NCI-H187 (cell line): ENCODE data around the gene ZBTB40.

Source experiments
- DNase-seq, 2 experiments: peaks; one replicate each; lab custom pipeline; 2025; lab: John Stamatoyannopoulos, UW

The ZBTB40 gene

GRCh38 chr1:22451702-22452480, at the start of gene ZBTB40:
ZBTB40 (plus strand) TSS chr1:22451851; CDS start chr1:22489949, 38,098 bp downstream.
- DNase-seq, result peak; percentile 85 to 92

- no peak for DNase-seq
Measured at GRCh38 chr1:22402356-22403053, 49.1 kb upstream of the ZBTB40 start.

DNA sequence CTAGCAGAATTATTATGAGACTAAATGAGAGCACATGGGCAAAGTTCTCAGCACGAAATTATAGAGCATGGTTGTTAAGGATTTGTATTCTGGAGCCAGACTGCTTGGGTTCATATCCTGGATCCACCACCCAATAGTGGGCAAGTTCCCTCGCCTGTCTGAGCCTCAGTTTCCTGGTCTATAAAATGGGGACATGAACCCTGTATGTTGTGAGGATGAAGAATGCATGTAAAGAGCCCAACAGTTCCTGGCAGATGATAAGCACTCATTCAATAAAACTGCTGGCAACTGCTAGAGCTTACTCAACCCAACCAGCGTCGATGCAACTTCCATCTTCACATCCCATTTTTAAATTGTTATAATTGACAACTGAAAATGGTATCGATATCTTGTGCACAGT, 47.2 kb upstream of the ZBTB40 start:
- no peak for DNase-seq

GRCh38 chr1:22406722-22407495, 44.7 kb upstream of the ZBTB40 start:
- DNase-seq, result no peak

DNA sequence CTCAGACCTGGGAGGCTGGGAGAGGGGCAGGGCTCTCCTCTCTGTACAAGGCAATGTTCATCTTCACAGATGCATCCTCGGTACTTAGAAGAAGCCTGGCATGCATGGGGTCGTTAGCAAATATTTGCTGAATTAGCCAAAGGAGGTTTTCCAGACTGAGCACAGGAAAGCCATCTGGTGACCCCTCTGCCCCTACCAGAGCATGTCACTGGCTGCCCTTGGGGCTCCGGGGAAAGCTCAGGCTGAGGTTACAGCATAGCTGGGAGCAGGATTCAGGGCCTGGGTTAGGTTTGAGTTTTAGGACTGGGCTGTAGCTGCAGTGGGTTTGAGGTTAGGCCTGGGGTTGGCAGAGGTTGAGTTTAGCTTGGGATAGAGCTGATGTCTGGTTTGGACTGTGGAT, 43.4 kb upstream of the ZBTB40 start:
- no peak for DNase-seq

- no peak for DNase-seq
Measured at GRCh38 chr1:22410401-22410800, 41.2 kb upstream of the ZBTB40 start.

DNA sequence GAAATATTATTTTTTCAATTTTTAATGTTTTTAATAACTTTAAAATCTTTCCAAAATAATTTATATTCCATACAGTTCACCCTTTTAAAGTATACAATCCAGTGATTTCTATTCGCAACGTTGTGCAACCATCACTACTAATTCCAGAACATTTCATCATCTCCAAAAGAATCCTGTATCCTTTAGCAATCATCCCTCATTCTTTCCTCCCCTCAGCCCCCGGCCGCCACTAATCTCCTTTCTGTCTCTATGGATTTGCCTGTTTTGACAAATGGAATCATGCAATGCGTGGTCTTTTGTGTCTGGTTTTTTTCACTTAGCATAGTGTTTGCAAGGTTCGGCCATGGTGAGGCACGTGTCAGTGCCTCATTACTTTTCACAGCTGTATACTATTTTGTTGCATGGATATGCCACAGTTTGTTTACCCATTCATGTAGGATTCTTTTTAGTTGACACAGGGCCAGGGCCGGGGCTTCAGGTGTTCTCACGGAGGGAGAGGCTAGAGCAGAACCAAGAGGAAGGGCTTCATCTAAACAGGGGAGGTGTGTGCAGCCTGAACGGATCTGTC, 40.6 kb upstream of the ZBTB40 start:
- no peak for DNase-seq

- no peak for DNase-seq
Measured at GRCh38 chr1:22411589-22411988, 40.1 kb upstream of the ZBTB40 start.

- DNase-seq, result no peak
Measured at GRCh38 chr1:22412932-22413727, 38.5 kb upstream of the ZBTB40 start.

DNA sequence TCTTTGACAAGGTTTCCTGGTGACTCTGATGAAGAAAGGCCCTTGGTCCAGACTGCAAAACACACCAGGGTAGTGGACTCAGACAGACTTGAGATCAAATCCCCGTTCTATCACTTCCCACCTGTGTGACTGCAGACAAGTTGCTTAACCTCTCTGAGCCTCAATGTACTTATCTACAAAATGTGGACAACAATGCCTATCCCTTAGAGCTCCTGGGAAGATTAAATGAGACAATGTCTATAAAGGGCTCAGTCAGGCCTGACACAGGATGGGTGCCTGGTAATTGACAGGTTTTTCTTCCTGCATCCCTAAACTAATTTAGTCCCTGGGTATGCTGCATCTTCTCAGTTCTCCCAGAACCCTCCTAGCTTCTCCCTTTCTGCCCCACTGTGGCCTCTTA, 37.9 kb upstream of the ZBTB40 start:
- no peak for DNase-seq

DNA sequence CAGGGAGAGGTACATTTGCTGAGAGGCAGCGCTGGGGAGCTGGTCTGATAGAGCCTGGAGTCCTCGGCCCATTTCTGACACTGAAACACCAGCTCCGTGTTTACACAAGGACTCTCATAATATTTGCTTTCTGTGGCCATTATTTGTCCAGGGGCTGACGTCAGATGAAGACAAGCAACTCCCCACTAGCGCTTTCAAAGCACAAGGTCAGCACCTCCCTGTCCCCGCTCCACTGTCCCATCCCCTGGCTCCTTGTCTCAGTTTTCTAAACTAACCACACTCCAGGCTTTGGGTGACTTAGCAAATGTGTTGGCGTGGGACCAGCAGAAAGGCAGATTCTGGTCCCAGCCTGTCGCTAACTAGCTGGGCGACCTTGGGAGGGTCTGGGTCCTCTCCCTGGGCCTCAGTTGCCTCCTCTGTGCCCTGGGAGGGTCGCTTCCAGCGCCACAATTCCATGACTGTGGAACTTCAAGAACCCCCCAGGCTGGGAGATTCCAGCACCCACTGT, 37.4 kb upstream of the ZBTB40 start:
- no peak for DNase-seq

GRCh38 chr1:22415489-22415888, 36.2 kb upstream of the ZBTB40 start:
- no peak for DNase-seq

- peak; percentile 38 to 67 for DNase-seq
Measured at GRCh38 chr1:22416555-22417454, 34.8 kb upstream of the ZBTB40 start.

DNA sequence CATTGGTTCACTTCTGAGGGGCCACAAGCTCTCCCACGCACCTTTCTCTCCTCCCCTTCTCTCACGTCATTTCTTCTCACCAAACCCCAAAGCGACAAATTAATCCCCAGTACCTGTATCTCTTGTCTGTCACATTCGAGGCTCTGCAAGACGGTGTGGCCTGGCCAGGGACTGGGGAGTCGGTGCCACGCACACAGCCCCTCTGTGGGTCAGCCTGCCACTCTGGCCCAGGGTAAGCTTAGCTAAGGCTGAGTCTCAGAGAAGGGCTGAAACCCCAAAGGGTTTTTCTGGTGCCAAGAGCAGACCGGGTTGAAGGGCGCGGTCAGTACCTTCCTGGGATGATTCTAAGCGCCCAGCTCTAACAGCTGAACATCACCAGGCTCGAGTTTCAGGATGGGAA, 34.2 kb upstream of the ZBTB40 start:
- DNase-seq, result no peak

DNA sequence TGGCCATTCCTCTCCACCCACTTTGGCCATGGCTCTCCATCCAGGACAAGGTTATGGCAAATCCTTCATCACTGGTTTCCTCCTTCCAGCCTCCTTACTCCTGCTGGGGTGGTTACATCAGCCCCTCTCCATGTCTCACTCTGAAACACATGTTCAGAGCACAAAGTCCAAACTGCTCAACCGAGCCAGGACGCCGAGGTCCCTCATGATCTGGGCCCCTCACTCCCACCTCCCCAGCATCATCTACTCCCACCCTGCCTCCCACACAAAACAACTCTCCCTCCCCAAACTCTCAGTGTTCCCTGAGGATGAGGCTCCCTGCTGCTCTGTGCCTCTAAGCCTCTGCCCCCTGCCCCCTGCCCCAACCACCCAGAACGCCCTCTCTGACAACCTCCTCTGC, 33.3 kb upstream of the ZBTB40 start:
- no peak for DNase-seq

GRCh38 chr1:22418933-22419382, 32.7 kb upstream of the ZBTB40 start:
- peak in 1 of 2 experiments; percentile 21 for DNase-seq

GRCh38 chr1:22420455-22421053, 31.1 kb upstream of the ZBTB40 start:
- peak; percentile 48 to 54 for DNase-seq

- DNase-seq, result no peak
Measured at GRCh38 chr1:22426781-22427180, 24.9 kb upstream of the ZBTB40 start.

DNA sequence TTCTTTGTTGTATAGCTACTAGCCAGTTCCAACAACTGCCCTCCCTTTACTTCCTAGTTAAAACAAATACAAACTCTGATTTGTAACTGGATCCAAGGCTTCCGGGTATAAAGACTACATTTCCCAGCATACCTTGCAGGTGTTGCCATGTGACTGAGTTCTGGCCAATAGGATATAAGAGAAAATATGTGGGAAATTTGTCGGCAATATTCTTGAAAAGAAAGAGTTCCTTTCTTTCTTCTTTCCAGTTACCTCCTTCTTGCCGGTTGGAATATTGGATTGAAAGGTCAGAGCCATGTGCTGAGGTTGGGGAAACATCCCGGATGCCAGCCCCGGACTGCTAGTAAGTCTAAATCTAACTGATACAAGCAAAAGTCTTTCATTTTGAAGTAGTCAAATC, 23.0 kb upstream of the ZBTB40 start:
- no peak for DNase-seq

DNA sequence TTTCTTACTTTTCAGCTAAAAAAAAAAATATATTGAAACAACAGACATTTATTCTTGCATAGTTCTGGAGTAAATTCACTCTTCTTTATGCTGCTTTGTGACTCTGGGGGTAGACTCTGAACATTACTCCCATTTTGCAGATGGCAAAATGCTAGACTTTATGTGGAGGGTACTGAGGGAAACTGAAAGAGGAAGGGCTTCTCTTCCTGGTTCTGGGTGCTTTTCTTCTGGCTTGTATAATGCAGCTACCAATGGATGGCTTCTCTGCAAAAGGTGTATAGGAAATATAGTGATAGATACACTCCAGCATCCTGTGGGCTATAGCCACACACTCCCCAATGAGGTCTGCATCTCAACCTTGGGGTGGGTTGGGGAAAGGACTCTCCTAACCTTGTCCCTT, 19.7 kb upstream of the ZBTB40 start:
- no peak for DNase-seq
